Measurements from ENCODE around the gene ZNF32. TPM values are rescaled to one million over a fixed set of nuclear protein-coding genes. Genes with fewer than 3 reads are reported as not detected.
A peak's percentile ranks its signal among the peaks of the same experiment; 100 is the strongest.

Gene ZNF32, protein sequence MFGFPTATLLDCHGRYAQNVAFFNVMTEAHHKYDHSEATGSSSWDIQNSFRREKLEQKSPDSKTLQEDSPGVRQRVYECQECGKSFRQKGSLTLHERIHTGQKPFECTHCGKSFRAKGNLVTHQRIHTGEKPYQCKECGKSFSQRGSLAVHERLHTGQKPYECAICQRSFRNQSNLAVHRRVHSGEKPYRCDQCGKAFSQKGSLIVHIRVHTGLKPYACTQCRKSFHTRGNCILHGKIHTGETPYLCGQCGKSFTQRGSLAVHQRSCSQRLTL
- total RNA-seq (2022) (13.0 and 16.3 TPM in 2 replicates), Bru-seq, nascent RNA (percentile 66 among the genes with signal in this experiment), BruChase-seq, experiment 1, labeled RNA remaining after a 6-hour chase (percentile 76 among the genes with signal in this experiment), BruChase-seq, experiment 2, labeled RNA remaining after a 2-hour chase (percentile 68 among the genes with signal in this experiment)
- long read RNA-seq, transcript ZNF32-201 (3 exons, 1,137 nt) = major isoform, 13 of 22 reads
- long read RNA-seq, partial matches to known transcripts = 2 of 22 reads
- long read RNA-seq, other reads (novel, unspliced or antisense) = 4 of 22 reads

DNA sequence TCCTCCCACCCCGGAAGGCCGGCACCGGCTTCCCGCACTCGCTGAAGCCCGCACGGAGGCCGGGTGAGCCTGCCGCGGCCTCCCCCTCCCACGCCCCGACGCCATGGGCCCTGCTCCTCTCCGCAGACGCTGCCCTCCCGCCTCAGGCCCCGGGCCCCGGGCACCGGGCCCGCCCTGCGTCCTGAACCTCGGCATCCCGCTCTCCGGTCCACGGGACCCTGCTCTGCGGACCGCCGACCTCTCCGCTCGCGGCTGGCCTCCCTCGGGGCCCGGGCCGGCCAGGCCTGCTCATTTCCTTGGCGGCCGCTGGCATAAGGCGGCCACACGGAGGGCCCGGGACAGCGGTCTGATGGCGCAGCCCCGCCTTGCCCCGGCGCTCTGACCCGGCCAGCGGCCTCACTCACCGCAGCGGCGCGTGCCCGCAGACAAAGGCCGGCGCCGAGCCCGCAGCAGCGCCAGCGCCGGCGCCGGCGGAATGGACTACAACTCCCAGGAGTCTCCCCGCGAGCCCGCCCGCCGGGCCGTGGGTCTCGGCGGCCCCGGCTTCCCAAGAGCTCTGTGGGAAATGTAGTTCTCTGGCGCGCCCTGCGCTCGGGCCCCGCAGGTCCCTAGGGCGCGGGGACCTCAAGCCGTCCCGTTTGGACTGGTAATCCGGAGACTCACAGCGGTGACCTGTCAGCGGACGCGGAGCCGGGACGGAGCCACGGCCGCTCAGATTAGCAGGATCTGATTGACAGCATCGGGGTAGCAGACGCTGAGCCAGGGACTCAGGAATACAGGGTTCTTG lies at the start of gene ZNF32:
TSS of gene ZNF32 (minus strand) at position 484 of the 787 bp plus-strand sequence. CDS start 2,748 bp downstream, outside the sequence.
- ChIA-PET POLR2A (interaction anchor here (0.7 to 1.9 kb wide), 3 partner anchors 11 to 1353 kb away, joined by 3 to 4 read pairs (median 3); no protein-coding TSS in a partner anchor), CTCF (interaction anchor here (0.9 kb wide), 1 partner anchor 17 kb away, joined by 3 read pairs; no protein-coding TSS in a partner anchor)
- Mint-ChIP-seq H3K4me3 (ENCODE audit: unreplicated experiment) (peak within 1 kb of the TSS; percentile 84), H3K9me3 (ENCODE audit: unreplicated experiment) (peaks cover 15% of the 10 kb centered on the region), H3K27me3 (ENCODE audit: insufficient read depth, unreplicated experiment) (no peaks in the 10 kb centered on the region), H3K4me1 (ENCODE audit: insufficient read depth, unreplicated experiment) (no peaks in the 10 kb centered on the region), H3K27ac (ENCODE audit: low read depth, unreplicated experiment) (peak within 1 kb of the TSS; percentile 54), H3K36me3 (ENCODE audit: insufficient read depth, unreplicated experiment) (peaks cover 30% of the 10 kb centered on the region)
- BruUV-seq (replicated peaks) = no TSS peak
- peak; percentile 59 for DNase-seq (ENCODE audit: unreplicated experiment)
- TF ChIP-seq, protein P1, sequence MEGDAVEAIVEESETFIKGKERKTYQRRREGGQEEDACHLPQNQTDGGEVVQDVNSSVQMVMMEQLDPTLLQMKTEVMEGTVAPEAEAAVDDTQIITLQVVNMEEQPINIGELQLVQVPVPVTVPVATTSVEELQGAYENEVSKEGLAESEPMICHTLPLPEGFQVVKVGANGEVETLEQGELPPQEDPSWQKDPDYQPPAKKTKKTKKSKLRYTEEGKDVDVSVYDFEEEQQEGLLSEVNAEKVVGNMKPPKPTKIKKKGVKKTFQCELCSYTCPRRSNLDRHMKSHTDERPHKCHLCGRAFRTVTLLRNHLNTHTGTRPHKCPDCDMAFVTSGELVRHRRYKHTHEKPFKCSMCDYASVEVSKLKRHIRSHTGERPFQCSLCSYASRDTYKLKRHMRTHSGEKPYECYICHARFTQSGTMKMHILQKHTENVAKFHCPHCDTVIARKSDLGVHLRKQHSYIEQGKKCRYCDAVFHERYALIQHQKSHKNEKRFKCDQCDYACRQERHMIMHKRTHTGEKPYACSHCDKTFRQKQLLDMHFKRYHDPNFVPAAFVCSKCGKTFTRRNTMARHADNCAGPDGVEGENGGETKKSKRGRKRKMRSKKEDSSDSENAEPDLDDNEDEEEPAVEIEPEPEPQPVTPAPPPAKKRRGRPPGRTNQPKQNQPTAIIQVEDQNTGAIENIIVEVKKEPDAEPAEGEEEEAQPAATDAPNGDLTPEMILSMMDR (IDR thresholded peaks at IDR 0.05; ENCODE audit: unreplicated experiment) = no peak
- intact Hi-C loops (cut with micrococcal nuclease) = no loop called here

DNA sequence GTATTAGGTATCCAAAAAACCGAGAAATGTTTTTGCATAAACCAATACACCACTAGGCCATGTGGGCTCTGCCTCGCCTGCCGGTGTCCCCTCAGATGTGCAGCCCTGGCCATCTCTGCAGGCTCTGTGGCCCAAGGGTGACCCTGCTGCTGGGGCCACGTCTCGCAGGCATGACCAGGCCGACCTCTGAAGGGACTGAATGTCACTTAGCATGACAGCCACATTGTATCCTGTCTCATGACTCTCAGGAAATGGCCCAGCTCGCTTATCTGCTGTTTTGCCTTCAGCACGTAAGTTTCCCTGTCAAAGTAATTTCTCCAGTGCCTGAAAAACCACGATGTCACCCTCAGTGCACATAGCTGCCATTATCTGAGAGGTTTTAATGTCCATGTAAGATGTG lies 49.5 kb upstream of the ZNF32 start:
- no peak for DNase-seq (ENCODE audit: unreplicated experiment)
- CTCF ChIA-PET = no interaction called here
- no TSS peak for BruUV-seq (replicated peaks)
- H3K36me3 Mint-ChIP-seq (ENCODE audit: insufficient read depth, unreplicated experiment) = no peaks in the 10 kb centered on the region
- POLR2A ChIA-PET = no interaction called here
- intact Hi-C loops (cut with micrococcal nuclease) = no loop called here
- no peaks in the 10 kb centered on the region for H3K4me1 Mint-ChIP-seq (ENCODE audit: insufficient read depth, unreplicated experiment)
- no peak overlapping the region for H3K4me3 Mint-ChIP-seq (ENCODE audit: unreplicated experiment)
- no peaks in the 10 kb centered on the region for H3K9me3 Mint-ChIP-seq (ENCODE audit: unreplicated experiment)
- H3K27me3 Mint-ChIP-seq (ENCODE audit: insufficient read depth, unreplicated experiment) = no peaks in the 10 kb centered on the region
- TF ChIP-seq, protein P1 (IDR thresholded peaks at IDR 0.05; ENCODE audit: unreplicated experiment) = no peak
- no peak overlapping the region for H3K27ac Mint-ChIP-seq (ENCODE audit: low read depth, unreplicated experiment)

DNA sequence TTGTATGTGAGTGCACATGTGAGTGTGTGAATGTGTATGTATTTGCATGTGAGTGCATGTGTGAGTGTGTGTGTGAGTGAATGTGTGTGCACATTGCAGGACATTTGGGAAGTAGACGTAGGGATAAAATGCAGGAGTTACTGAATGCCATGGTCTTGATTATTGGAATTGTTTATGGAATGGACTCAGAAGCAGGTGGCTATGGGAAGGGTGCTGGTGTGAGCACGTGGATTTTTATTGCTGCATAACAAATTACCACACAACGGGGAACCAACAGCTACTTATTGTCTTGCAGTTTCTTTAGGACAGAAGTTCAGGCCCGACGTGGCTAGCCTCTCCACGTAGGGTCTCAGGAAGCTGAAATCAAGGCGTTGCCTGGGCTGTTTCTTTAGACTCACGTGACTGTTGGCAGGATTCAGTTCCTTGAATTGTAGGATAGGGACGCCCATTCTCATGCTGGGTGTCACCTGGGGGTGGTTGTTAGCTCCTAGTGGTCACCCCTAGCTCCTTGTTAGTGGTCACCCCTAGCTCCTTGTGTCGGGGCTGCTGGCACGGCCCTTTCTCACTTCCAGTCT lies 48.3 kb upstream of the ZNF32 start:
- no peaks in the 10 kb centered on the region for H3K36me3 Mint-ChIP-seq (ENCODE audit: insufficient read depth, unreplicated experiment)
- ChIA-PET CTCF (interaction anchor here (0.7 kb wide), 2 partner anchors 21 to 42 kb away, joined by 3 read pairs; no protein-coding TSS in a partner anchor), POLR2A (no interaction called here)
- intact Hi-C loops (cut with micrococcal nuclease) = no loop called here
- no peak overlapping the region for H3K27ac Mint-ChIP-seq (ENCODE audit: low read depth, unreplicated experiment)
- H3K4me3 Mint-ChIP-seq (ENCODE audit: unreplicated experiment) = no peak overlapping the region
- no TSS peak for BruUV-seq (replicated peaks)
- H3K4me1 Mint-ChIP-seq (ENCODE audit: insufficient read depth, unreplicated experiment) = peaks cover 9% of the 10 kb centered on the region
- TF ChIP-seq, protein P1 (IDR thresholded peaks at IDR 0.05; ENCODE audit: unreplicated experiment) = no peak
- DNase-seq (ENCODE audit: unreplicated experiment) = no peak
- no peaks in the 10 kb centered on the region for H3K9me3 Mint-ChIP-seq (ENCODE audit: unreplicated experiment)
- H3K27me3 Mint-ChIP-seq (ENCODE audit: insufficient read depth, unreplicated experiment) = no peaks in the 10 kb centered on the region

Data from MCF 10A (cell line).